C1 segment of cervical spinal cord (tissue), 14 donors: ENCODE results near the gene PRKAA1.
A peak's percentile ranks its signal among the peaks of the same experiment; 100 is the strongest.

Experiments
- DNase-seq, 14 donors: peaks; one replicate each; lab custom pipeline; 2025; lab: John Stamatoyannopoulos, UW

Gene PRKAA1

GRCh38 chr5:40798012-40798800, at the start of gene PRKAA1:
Gene PRKAA1 (minus strand): TSS chr5:40798374. CDS start chr5:40798189, 185 bp downstream.
- DNase-seq = peak; percentile 40 to 94 (median 84)

GRCh38 chr5:40847525-40847924, 49.4 kb upstream of the PRKAA1 start:
- DNase-seq = no peak

- DNase-seq = no peak
These were observed 48.2 kb upstream of the PRKAA1 start for GRCh38 chr5:40846371-40846770.

GRCh38 chr5:40844565-40844964, 46.4 kb upstream of the PRKAA1 start:
- no peak for DNase-seq

GRCh38 chr5:40842351-40842750, 44.2 kb upstream of the PRKAA1 start:
- DNase-seq = no peak

- DNase-seq = no peak
These were observed 43.1 kb upstream of the PRKAA1 start, which contains the start of gene CARD6 for GRCh38 chr5:40841068-40841805. Gene CARD6 (plus strand): TSS chr5:40841367. CDS start chr5:40841383, 16 bp downstream.

GRCh38 chr5:40838086-40838485, 39.9 kb upstream of the PRKAA1 start:
- DNase-seq = no peak

GRCh38 chr5:40834849-40835787, 36.9 kb upstream of the PRKAA1 start, which contains the start of gene RPL37:
Gene RPL37 (minus strand): TSS chr5:40835222. CDS start chr5:40835185, 37 bp downstream.
- DNase-seq = peak; percentile 49 to 96 (median 93)

- peak in 1 of 14 donors; percentile 12 for DNase-seq
These were observed 36.2 kb upstream of the PRKAA1 start for GRCh38 chr5:40834391-40834848.

- DNase-seq = no peak
These were observed 35.6 kb upstream of the PRKAA1 start for GRCh38 chr5:40833712-40834229.

GRCh38 chr5:40832345-40832744, 34.2 kb upstream of the PRKAA1 start:
- DNase-seq = no peak

GRCh38 chr5:40831346-40832210, 33.4 kb upstream of the PRKAA1 start:
- DNase-seq = no peak

GRCh38 chr5:40829748-40830533, 31.8 kb upstream of the PRKAA1 start:
- no peak for DNase-seq

GRCh38 chr5:40828690-40829661, 30.8 kb upstream of the PRKAA1 start:
- no peak for DNase-seq

GRCh38 chr5:40828021-40828631, 30.0 kb upstream of the PRKAA1 start:
- no peak for DNase-seq

GRCh38 chr5:40827188-40827977, 29.2 kb upstream of the PRKAA1 start:
- no peak for DNase-seq
